K562 (cell line): ENCODE measurements around the gene PDE4A. TPM values are rescaled to one million over a fixed set of nuclear protein-coding genes. Genes with fewer than 3 reads are reported as not detected.

Source experiments
- BDP1 ChIP-seq: IDR thresholded peaks from 3 replicates; pipeline ENCODE4 v1.6.1; 2011; ENCODE audit not compliant: insufficient read length, insufficient read depth
- CHD2 ChIP-seq: IDR thresholded peaks from 2 replicates; pipeline ENCODE4 v1.6.1; 2011; ENCODE audit warnings: low read depth, low read length
- FOXP1 ChIP-seq: sonication (generic); formaldehyde crosslinking; IDR thresholded peaks from 2 replicates; pipeline ENCODE4 v1.8.0; 2022; ENCODE audit warnings: mild to moderate bottlenecking, missing genetic modification reagents
- KAT8 ChIP-seq: fragments of 450-650 bp; IDR thresholded peaks from 2 replicates; pipeline ENCODE4 v1.6.1; 2016; ENCODE audit warnings: low read depth, mild to moderate bottlenecking
- POLR2B ChIP-seq: fragments of 450-650 bp; IDR thresholded peaks from 2 replicates; pipeline ENCODE4 v1.6.1; 2018; ENCODE audit warnings: low read depth; ENCODE audit not compliant: partially characterized antibody
- SP1 ChIP-seq: sonication (generic); formaldehyde crosslinking; IDR thresholded peaks from 2 replicates; pipeline ENCODE4 v1.8.1; 2022; ENCODE audit warnings: mild to moderate bottlenecking, missing genetic modification reagents
- SREBF2 ChIP-seq: sonication (generic); formaldehyde crosslinking; IDR thresholded peaks from 2 replicates; pipeline ENCODE4 v1.4.0; 2020; ENCODE audit warnings: mild to moderate bottlenecking, missing genetic modification reagents
- XRCC3 ChIP-seq: fragments of 450-650 bp; IDR thresholded peaks from 2 replicates; pipeline ENCODE4 v1.6.1; 2017; ENCODE audit warnings: mild to moderate bottlenecking, moderate library complexity
- ZFP36 ChIP-seq: fragments of 150-350 bp; IDR thresholded peaks from 2 replicates; pipeline ENCODE4 v1.6.1; 2018; ENCODE audit warnings: low read length, low read depth; ENCODE audit not compliant: partially characterized antibody
- ZNF512 ChIP-seq: IDR thresholded peaks from 2 replicates; pipeline ENCODE4 v1.6.1; 2016; ENCODE audit warnings: missing genetic modification characterization, missing compliant biosample characterization
- ZNF586 ChIP-seq: fragments of 450-650 bp; formaldehyde crosslinking; conservative IDR thresholded peaks from 2 replicates; pipeline ENCODE4 v1.4.0; 2020; ENCODE audit warnings: mild to moderate bottlenecking, moderate library complexity
- polyA plus RNA-seq, 8 experiments: library from polyadenylated mRNA; depleted of rRNA in 4 of 8; stranded (reverse) in 5 of 8; unstranded in 3 of 8; fragments of >200 nt; fragmentation: Nextera tagmentation in 2 of 8; fragmentation: Illumina TruSeq in 1 of 8; extraction: Ambion mirVana in 2 of 8; extraction: Trizol in 1 of 8; gene quantifications; 2 replicates each; pipeline versions ENCODE4 v1.2.1 to v1.2.3, GENCODE V29; 2011 to 2014; ENCODE audit warnings: inconsistent platforms in 1 of 8, missing spikeins in 1 of 8
- total RNA-seq, 7 experiments: library from RNA; depleted of rRNA in 6 of 7; stranded (reverse); fragments of >200 nt in 6 of 7; fragmentation: Illumina TruSeq in 2 of 7; extraction: Trizol in 2 of 7; gene quantifications; 2 replicates each; pipeline versions ENCODE4 v1.2.1 to v1.2.3, GENCODE V29; 2011 to 2021; ENCODE audit warnings: low replicate concordance in 1 of 7
- TF ChIP-seq, protein P1 (sequence below): fragments of 250-450 bp; sonication (Bioruptor Pico); IDR thresholded peaks from 2 replicates; pipeline ENCODE4 v1.8.0; 2022; ENCODE audit warnings: moderate library complexity, mild to moderate bottlenecking, inconsistent platforms
- TF ChIP-seq, protein P2 (sequence below): fragments of 250-450 bp; sonication (Bioruptor Pico); IDR thresholded peaks from 2 replicates; pipeline ENCODE4 v1.5.0; 2021; ENCODE audit warnings: mild to moderate bottlenecking, moderate library complexity
- TF ChIP-seq, protein P3 (sequence below): sonication (generic); formaldehyde crosslinking; IDR thresholded peaks from 2 replicates; pipeline ENCODE4 v1.8.0; 2022; ENCODE audit warnings: mild to moderate bottlenecking, missing genetic modification reagents
- TF ChIP-seq, protein P4 (sequence below): fragments of 250-450 bp; sonication (Bioruptor Pico); IDR thresholded peaks from 2 replicates; pipeline ENCODE4 v1.5.0; 2020; ENCODE audit warnings: mild to moderate bottlenecking, borderline replicate concordance
- TF ChIP-seq, protein P5 (sequence below): fragments of 250-450 bp; sonication (Bioruptor Pico); IDR thresholded peaks from 2 replicates; pipeline ENCODE4 v1.4.0; 2020; ENCODE audit warnings: mild to moderate bottlenecking, moderate library complexity

PDE4A gene
- total and polyA plus RNA-seq, 9 of the 15 experiments (the other 6 are each of a cell fraction or from before 2014, with no cell fraction given), result 0.66 to 26.9 (median 4.6) TPM

GRCh38 chr19:10449037-10449436, 28.7 kb downstream of the PDE4A start (continued):
- TF ChIP-seq, protein P1, sequence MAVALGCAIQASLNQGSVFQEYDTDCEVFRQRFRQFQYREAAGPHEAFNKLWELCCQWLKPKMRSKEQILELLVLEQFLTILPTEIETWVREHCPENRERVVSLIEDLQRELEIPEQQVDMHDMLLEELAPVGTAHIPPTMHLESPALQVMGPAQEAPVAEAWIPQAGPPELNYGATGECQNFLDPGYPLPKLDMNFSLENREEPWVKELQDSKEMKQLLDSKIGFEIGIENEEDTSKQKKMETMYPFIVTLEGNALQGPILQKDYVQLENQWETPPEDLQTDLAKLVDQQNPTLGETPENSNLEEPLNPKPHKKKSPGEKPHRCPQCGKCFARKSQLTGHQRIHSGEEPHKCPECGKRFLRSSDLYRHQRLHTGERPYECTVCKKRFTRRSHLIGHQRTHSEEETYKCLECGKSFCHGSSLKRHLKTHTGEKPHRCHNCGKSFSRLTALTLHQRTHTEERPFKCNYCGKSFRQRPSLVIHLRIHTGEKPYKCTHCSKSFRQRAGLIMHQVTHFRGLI (CRISPR knock-in tag), result no peak
- TF ChIP-seq FOXP1 (CRISPR knock-in tag), result no peak
- TF ChIP-seq ZFP36, result peak; percentile 78
- TF ChIP-seq POLR2B, result no peak
- no peak for TF ChIP-seq XRCC3
- no peak for TF ChIP-seq KAT8
- TF ChIP-seq BDP1, result no peak
- TF ChIP-seq, protein P2, sequence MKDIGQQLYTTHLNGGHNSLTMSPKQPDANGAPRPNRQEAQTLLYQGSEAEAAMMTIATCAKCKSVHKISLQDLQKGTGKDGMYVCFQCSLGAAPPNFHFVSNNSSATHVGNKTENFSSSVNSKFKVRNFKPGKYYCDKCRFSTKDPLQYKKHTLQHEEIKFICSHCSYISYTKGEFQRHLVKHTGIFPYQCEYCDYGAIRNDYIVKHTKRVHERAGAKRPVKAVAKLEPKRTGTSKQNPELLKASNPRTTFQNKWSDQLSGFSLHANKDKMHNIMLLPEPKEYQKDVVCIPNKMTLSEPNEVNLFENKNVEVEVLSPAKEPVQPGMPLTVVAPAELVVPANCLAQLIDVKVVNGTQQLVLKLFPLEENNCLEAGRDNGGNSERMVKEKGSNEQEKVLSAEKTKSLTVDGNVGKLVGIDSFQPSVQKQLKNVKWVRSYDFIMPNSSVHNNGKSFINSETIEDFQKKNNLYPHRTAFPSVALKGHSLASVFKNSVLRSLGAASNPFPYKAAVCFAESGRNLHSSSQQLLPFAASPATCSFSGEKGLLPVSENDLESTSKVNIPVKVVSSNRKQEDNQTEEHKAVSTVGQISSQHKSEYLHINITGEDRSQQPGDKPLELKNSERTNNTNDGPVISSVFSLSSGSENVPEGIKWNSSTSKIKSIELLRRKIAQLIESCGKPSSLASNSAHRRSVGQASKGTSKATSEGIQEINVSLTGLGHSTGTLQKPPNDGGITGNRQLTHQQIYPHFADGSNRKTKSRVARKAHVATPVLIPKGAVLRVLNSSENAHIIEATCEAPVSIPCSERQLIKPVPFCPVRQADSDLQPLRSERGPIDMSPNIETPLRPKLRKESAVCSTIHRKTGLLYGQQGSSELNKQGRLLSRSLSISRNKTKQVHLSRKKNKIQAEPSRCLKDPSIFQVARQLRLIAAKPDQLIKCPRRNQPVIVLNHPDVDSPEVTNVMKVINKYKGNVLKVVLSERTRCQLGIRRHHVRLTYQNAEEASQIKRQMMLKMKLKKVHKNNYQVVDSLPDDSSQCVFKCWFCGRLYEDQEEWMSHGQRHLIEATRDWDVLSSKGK (CRISPR knock-in tag), result no peak
- TF ChIP-seq, protein P3, sequence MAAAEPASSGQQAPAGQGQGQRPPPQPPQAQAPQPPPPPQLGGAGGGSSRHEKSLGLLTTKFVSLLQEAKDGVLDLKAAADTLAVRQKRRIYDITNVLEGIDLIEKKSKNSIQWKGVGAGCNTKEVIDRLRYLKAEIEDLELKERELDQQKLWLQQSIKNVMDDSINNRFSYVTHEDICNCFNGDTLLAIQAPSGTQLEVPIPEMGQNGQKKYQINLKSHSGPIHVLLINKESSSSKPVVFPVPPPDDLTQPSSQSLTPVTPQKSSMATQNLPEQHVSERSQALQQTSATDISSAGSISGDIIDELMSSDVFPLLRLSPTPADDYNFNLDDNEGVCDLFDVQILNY (CRISPR knock-in tag), result no peak
- TF ChIP-seq CHD2, result no peak
- no peak for TF ChIP-seq ZNF512 (tag)
- no peak for TF ChIP-seq SREBF2 (CRISPR knock-in tag)
- TF ChIP-seq, protein P4, sequence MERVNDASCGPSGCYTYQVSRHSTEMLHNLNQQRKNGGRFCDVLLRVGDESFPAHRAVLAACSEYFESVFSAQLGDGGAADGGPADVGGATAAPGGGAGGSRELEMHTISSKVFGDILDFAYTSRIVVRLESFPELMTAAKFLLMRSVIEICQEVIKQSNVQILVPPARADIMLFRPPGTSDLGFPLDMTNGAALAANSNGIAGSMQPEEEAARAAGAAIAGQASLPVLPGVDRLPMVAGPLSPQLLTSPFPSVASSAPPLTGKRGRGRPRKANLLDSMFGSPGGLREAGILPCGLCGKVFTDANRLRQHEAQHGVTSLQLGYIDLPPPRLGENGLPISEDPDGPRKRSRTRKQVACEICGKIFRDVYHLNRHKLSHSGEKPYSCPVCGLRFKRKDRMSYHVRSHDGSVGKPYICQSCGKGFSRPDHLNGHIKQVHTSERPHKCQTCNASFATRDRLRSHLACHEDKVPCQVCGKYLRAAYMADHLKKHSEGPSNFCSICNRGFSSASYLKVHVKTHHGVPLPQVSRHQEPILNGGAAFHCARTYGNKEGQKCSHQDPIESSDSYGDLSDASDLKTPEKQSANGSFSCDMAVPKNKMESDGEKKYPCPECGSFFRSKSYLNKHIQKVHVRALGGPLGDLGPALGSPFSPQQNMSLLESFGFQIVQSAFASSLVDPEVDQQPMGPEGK, result no peak
- TF ChIP-seq, protein P5, sequence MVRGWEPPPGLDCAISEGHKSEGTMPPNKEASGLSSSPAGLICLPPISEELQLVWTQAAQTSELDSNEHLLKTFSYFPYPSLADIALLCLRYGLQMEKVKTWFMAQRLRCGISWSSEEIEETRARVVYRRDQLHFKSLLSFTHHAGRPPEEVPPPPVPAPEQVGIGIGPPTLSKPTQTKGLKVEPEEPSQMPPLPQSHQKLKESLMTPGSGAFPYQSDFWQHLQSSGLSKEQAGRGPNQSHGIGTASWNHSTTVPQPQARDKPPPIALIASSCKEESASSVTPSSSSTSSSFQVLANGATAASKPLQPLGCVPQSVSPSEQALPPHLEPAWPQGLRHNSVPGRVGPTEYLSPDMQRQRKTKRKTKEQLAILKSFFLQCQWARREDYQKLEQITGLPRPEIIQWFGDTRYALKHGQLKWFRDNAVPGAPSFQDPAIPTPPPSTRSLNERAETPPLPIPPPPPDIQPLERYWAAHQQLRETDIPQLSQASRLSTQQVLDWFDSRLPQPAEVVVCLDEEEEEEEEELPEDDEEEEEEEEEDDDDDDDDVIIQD (CRISPR knock-in tag), result no peak
- no peak for TF ChIP-seq SP1 (CRISPR knock-in tag)
- TF ChIP-seq ZNF586, result no peak
